ENCODE measurements around the gene PCDHA7.

The PCDHA7 gene

DNA sequence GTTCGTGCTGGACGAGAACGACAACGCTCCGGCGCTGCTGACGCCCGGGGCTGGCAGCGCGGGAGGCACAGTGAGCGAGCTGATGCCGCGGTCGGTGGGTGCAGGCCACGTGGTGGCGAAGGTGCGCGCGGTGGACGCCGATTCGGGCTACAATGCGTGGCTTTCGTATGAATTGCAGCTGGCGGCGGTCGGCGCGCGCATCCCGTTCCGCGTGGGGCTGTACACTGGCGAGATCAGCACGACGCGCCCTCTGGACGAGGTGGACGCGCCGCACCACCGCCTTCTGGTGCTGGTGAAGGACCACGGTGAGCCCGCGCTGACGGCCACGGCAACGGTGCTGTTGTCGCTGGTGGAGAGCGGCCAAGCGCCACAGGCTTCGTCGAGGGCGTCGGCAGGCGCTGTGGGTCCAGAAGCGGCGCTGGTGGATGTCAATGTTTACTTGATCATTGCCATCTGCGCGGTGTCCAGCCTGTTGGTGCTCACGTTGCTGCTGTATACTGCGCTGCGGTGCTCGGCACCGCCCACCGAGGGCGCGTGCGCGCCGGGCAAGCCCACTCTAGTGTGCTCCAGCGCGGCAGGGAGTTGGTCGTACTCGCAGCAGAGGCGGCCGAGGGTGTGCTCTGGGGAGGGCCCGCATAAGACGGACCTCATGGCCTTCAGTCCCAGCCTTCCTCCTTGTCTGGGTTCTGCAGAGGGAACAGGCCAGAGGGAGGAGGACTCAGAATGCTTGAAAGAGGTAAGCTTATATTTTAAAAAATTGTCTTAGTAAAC, 50.0 kb downstream of the PCDHA7 start:
- TF ChIP-seq, protein P1, sequence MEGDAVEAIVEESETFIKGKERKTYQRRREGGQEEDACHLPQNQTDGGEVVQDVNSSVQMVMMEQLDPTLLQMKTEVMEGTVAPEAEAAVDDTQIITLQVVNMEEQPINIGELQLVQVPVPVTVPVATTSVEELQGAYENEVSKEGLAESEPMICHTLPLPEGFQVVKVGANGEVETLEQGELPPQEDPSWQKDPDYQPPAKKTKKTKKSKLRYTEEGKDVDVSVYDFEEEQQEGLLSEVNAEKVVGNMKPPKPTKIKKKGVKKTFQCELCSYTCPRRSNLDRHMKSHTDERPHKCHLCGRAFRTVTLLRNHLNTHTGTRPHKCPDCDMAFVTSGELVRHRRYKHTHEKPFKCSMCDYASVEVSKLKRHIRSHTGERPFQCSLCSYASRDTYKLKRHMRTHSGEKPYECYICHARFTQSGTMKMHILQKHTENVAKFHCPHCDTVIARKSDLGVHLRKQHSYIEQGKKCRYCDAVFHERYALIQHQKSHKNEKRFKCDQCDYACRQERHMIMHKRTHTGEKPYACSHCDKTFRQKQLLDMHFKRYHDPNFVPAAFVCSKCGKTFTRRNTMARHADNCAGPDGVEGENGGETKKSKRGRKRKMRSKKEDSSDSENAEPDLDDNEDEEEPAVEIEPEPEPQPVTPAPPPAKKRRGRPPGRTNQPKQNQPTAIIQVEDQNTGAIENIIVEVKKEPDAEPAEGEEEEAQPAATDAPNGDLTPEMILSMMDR (conservative IDR thresholded peaks at IDR 0.05; ENCODE audit: low read depth, low read length): no peak
- DNase-seq (ENCODE audit: low read depth): no peak
- H3K4me3 ChIP-seq (ENCODE audit: low read length): no peak overlapping the region
